ENCODE measurements around the gene ATP6V0B. TPM values are rescaled to one million over a fixed set of nuclear protein-coding genes. Genes with fewer than 3 reads are reported as not detected.

ATP6V0B gene
- total and polyA plus RNA-seq, 9 of the 15 experiments (the other 6 are each of a cell fraction or from before 2014, with no cell fraction given), result 137 to 328 (median 220) TPM

- TF ChIP-seq CUX1 (CRISPR knock-in tag; IDR thresholded peaks at IDR 0.05) (no peak), CAMTA2 (CRISPR knock-in tag; conservative IDR thresholded peaks at IDR 0.05) (no peak), CBX1 (IDR thresholded peaks at IDR 0.05; ENCODE audit: low read depth) (no peak), MNT (conservative IDR thresholded peaks at IDR 0.05) (peak; percentile 100), ZNF175 (CRISPR knock-in tag; IDR thresholded peaks at IDR 0.05; ENCODE audit: low read depth) (no peak), HINFP (tag; conservative IDR thresholded peaks at IDR 0.05; ENCODE audit: low read depth) (no peak), NFYB (IDR thresholded peaks at IDR 0.05; ENCODE audit: extremely low read depth, insufficient read length) (peak; percentile 91), TAL1 (IDR thresholded peaks at IDR 0.05) (no peak), ZFP30 (CRISPR knock-in tag; IDR thresholded peaks at IDR 0.05; ENCODE audit: borderline replicate concordance) (no peak), RBM39 (optimal IDR thresholded peaks at IDR 0.05; ENCODE audit: low read depth, low read length) (no peak), ZNF699 (CRISPR knock-in tag; IDR thresholded peaks at IDR 0.05; ENCODE audit: insufficient replicate concordance) (no peak), ZBTB1 (CRISPR knock-in tag; IDR thresholded peaks at IDR 0.05; ENCODE audit: borderline replicate concordance, low read depth) (no peak), HDGF (IDR thresholded peaks at IDR 0.05) (0 out of 2 replicates have a peak, but pooled peaks have one; percentile 6), ZNF668 (CRISPR knock-in tag; IDR thresholded peaks at IDR 0.05) (no peak), HNRNPUL1 (IDR thresholded peaks at IDR 0.05; ENCODE audit: low read length) (no peak), THAP12 (CRISPR knock-in tag; IDR thresholded peaks at IDR 0.05) (no peak), RB1 (IDR thresholded peaks at IDR 0.05; ENCODE audit: low read depth) (peak; percentile 62)
Measured at GRCh38 chr1:43969746-43970466, 4.9 kb upstream of the ATP6V0B start, which contains the start of gene DPH2 (continued).

Data from K562 (cell line).